B cell (primary cell): ENCODE data around the gene OR9Q1. TPM values are rescaled to one million over a fixed set of nuclear protein-coding genes. Genes with fewer than 3 reads are reported as not detected.

Experiments used
- ATAC-seq: fragments of 200-7000 bp; cut with Tn5 transposase; one replicate; pipeline ENCODE4 v1.10.0; 2021; ENCODE audit warnings: low read depth, mild to moderate bottlenecking, moderate number of reproducible peaks, moderate library complexity
- CTCF ChIA-PET: fragments of 350-600 bp; sonication (Branson Sonifier 250); formaldehyde crosslinking; loops from one replicate; lab custom pipeline; 2021; ENCODE audit warnings: antibody characterized with exemption, inconsistent platforms; lab: Charles Lee
- POLR2A ChIA-PET: fragments of 350-600 bp; sonication (Branson Sonifier 250); formaldehyde crosslinking; loops from one replicate; lab custom pipeline; 2021; ENCODE audit warnings: antibody characterized with exemption; lab: Charles Lee
- DNase-seq: peaks from one replicate; pipeline ENCODE4 v3.0.0; 2013
- H2AFZ ChIP-seq: 2 replicates; pipeline ENCODE4 v1.6.1; 2012; ENCODE audit warnings: mild to moderate bottlenecking, low read depth, low read length; ENCODE audit not compliant: insufficient read depth, poor library complexity, severe bottlenecking
- H3K27ac ChIP-seq, 2 donors: 1 replicate in 1 of 2; 2 replicates in 1 of 2; pipeline ENCODE4 v1.5.1; 2012 to 2013; ENCODE audit warnings: low read length in 2 of 2, mild to moderate bottlenecking in 2 of 2, moderate library complexity in 1 of 2
- H3K27me3 ChIP-seq, 4 experiments: fragments of 200-600 bp in 1 of 4; sonication (generic) in 1 of 4; replicated peaks in 1 of 4; 1 replicate in 2 of 4; 2 replicates in 2 of 4; pipeline versions ENCODE4 v1.6.1 to v1.7.0; 2013 to 2016; ENCODE audit warnings: low read length in 3 of 4, mild to moderate bottlenecking in 2 of 4, mixed read lengths in 1 of 4, moderate library complexity in 1 of 4; ENCODE audit not compliant: insufficient read depth in 4 of 4, control insufficient read depth in 3 of 4; ENCODE audit errors: control extremely low read depth in 1 of 4
- H3K36me3 ChIP-seq, 2 experiments: replicated peaks in 1 of 2; 1 replicate in 1 of 2; 2 replicates in 1 of 2; pipeline versions ENCODE4 v1.6.1 to v1.7.1; 2013; ENCODE audit warnings: low read length in 1 of 2; ENCODE audit not compliant: insufficient read depth in 2 of 2, control insufficient read depth in 1 of 2; ENCODE audit errors: control extremely low read depth in 1 of 2, extremely low read depth in 1 of 2
- H3K4me1 ChIP-seq, 2 donors: fragments of 200-600 bp in 1 of 2; sonication (generic) in 1 of 2; 1 replicate in 1 of 2; 2 replicates in 1 of 2; pipeline versions ENCODE4 v1.5.1 to v1.6.1; 2013 to 2017; ENCODE audit warnings: low read length in 2 of 2; ENCODE audit not compliant: control insufficient read depth in 2 of 2, insufficient read depth in 2 of 2
- H3K4me2 ChIP-seq: replicated peaks from 2 replicates; pipeline ENCODE3; 2012; ENCODE audit warnings: mild to moderate bottlenecking, low read depth, low read length; ENCODE audit not compliant: poor library complexity, severe bottlenecking
- H3K4me3 ChIP-seq, 5 experiments: fragments of 200-600 bp in 1 of 5; sonication (generic) in 1 of 5; 1 replicate in 3 of 5; 2 replicates in 2 of 5; pipeline versions ENCODE4 v1.5.1 to v1.7.0; 2011 to 2016; ENCODE audit warnings: low read length in 4 of 5, mild to moderate bottlenecking in 4 of 5, low read depth in 2 of 5, control low read depth in 1 of 5, moderate library complexity in 1 of 5; ENCODE audit not compliant: insufficient read depth in 1 of 5; ENCODE audit errors: control extremely low read depth in 1 of 5, extremely low read depth in 1 of 5
- H3K79me2 ChIP-seq: fragments of 200-600 bp; sonication (generic); one replicate; pipeline ENCODE4 v1.6.0; 2016; ENCODE audit warnings: low read length; ENCODE audit not compliant: control insufficient read depth, insufficient read depth
- H3K9ac ChIP-seq: fragments of 200-600 bp; sonication (generic); 2 replicates; pipeline ENCODE4 v1.6.1; 2017; ENCODE audit warnings: mild to moderate bottlenecking, low read length, moderate library complexity
- H3K9me3 ChIP-seq, 3 donors: one replicate each; pipeline versions ENCODE4 v1.6.1 to v1.7.1; 2013; ENCODE audit warnings: low read length in 2 of 3; ENCODE audit not compliant: control insufficient read depth in 2 of 3, insufficient read depth in 1 of 3; ENCODE audit errors: control extremely low read depth in 1 of 3
- H4K20me1 ChIP-seq: 2 replicates; pipeline ENCODE4 v1.6.0; 2012; ENCODE audit warnings: mild to moderate bottlenecking, low read length; ENCODE audit not compliant: insufficient read depth, control insufficient read depth, poor library complexity, severe bottlenecking
- H3K27ac Mint-ChIP-seq: one replicate; pipeline ENCODE4 v1.8.0; 2021; ENCODE audit warnings: mixed read lengths
- H3K27me3 Mint-ChIP-seq: one replicate; pipeline ENCODE4 v1.8.0; 2021; ENCODE audit warnings: mixed read lengths
- H3K4me1 Mint-ChIP-seq: one replicate; pipeline ENCODE4 v1.8.0; 2021; ENCODE audit warnings: mixed read lengths
- H3K4me3 Mint-ChIP-seq: one replicate; pipeline ENCODE4 v1.8.0; 2021; ENCODE audit warnings: mixed read lengths
- H3K9me3 Mint-ChIP-seq: one replicate; pipeline ENCODE4 v1.8.0; 2022; ENCODE audit warnings: mixed read lengths; ENCODE audit not compliant: insufficient read depth
- CTCF ChIP-seq: fragments of 200-600 bp; IDR thresholded peaks from one replicate; pipeline ENCODE4 v1.8.0; 2022; ENCODE audit warnings: antibody characterized with exemption, mild to moderate bottlenecking
- EZH2 ChIP-seq: IDR thresholded peaks from 2 replicates; pipeline ENCODE4 v1.6.1; 2012; ENCODE audit warnings: borderline replicate concordance, low read depth, mild to moderate bottlenecking, moderate library complexity, low read length; ENCODE audit not compliant: insufficient read depth, poor library complexity, severe bottlenecking
- WGBS: methylation state at CpG from one replicate; pipeline ENCODE4 v1.1.5; 2013; ENCODE audit warnings: missing lambda C conversion rate; ENCODE audit not compliant: insufficient coverage; 5-methylcytosine and 5-hydroxymethylcytosine counted together
- intact Hi-C: fragments of 100-400 bp; cut with micrococcal nuclease; formaldehyde crosslinking; loops from one replicate; pipeline ENCODE4 v1.10.0; 2022
- polyA plus RNA-seq: library from polyadenylated mRNA; depleted of rRNA; stranded (reverse); fragments of >200 nt; gene quantifications from 2 replicates; pipeline ENCODE4 v1.2.3, GENCODE V29; 2012
- total RNA-seq, 2 donors: library from RNA; stranded (reverse); fragments of 120-200 nt in 1 of 2; gene quantifications; 1 replicate in 1 of 2; 2 replicates in 1 of 2; pipeline versions ENCODE4 v1.2.3 to v1.2.4, GENCODE V29; 2013 to 2022

Gene OR9Q1
- total and polyA plus RNA-seq, 2 donors (not counting 1 experiment from before 2014, with no cell fraction given) = not detected

- intact Hi-C loops = no loop called here
These were observed 165.1 kb downstream of the OR9Q1 start, which contains the start of gene OR9Q2 for GRCh38 chr11:58188770-58189169. TSS of gene OR9Q2 (plus strand) at chr11:58189070. CDS start at chr11:58190491, 1,421 bp downstream.

GRCh38 chr11:58192229-58192628 lies 168.5 kb downstream of the OR9Q1 start:
- H4K20me1 ChIP-seq = no peaks in the 10 kb centered on the region
- no peak overlapping the region for H3K4me3 Mint-ChIP-seq
- H3K27me3 Mint-ChIP-seq = peaks cover 4% of the 10 kb centered on the region
- intact Hi-C loops = no loop called here
- H3K4me2 ChIP-seq = no peak overlapping the region
- no peak for TF ChIP-seq EZH2
- no peak for TF ChIP-seq CTCF
- H3K9me3 Mint-ChIP-seq = peaks cover 5% of the 10 kb centered on the region
- H3K27me3 ChIP-seq = no peaks in the 10 kb centered on the region
- H3K27ac Mint-ChIP-seq = no peak overlapping the region
- POLR2A ChIA-PET = no interaction called here
- DNase-seq (no peak), ATAC-seq (no peak)
- CTCF ChIA-PET = no interaction called here
- no peaks in the 10 kb centered on the region for H3K36me3 ChIP-seq
- no peak overlapping the region for H3K9ac ChIP-seq
- no peaks in the 10 kb centered on the region for H3K4me1 ChIP-seq
- no peaks in the 10 kb centered on the region for H3K9me3 ChIP-seq
- no CpG with 5 or more reads among the region's 3 CpGs for WGBS
- no peak overlapping the region for H2AFZ ChIP-seq
- H3K4me3 ChIP-seq = no peak overlapping the region
- no peaks in the 10 kb centered on the region for H3K79me2 ChIP-seq
- H3K27ac ChIP-seq = no peak overlapping the region
- H3K4me1 Mint-ChIP-seq = no peaks in the 10 kb centered on the region

More at GRCh38 chr11:58188770-58189169, 165.1 kb downstream of the OR9Q1 start, which contains the start of gene OR9Q2:
- Histone ChIP-seq H3K36me3 (no peaks in the 10 kb centered on the region), H2AFZ (no peak within 1 kb of the TSS), H3K4me2 (no peak within 1 kb of the TSS), H3K4me3 (no peak within 1 kb of the TSS), H3K79me2 (no peaks in the 10 kb centered on the region), H4K20me1 (no peaks in the 10 kb centered on the region), H3K9ac (no peak within 1 kb of the TSS), H3K9me3 (no peaks in the 10 kb centered on the region), H3K4me1 (no peaks in the 10 kb centered on the region), H3K27ac (no peak within 1 kb of the TSS), H3K27me3 (no peaks in the 10 kb centered on the region)
- H3K27ac Mint-ChIP-seq = no peak within 1 kb of the TSS
- H3K4me1 Mint-ChIP-seq = no peaks in the 10 kb centered on the region
- 80% methylated on average over 1 of the region's 2 CpGs for WGBS
- no peak within 1 kb of the TSS for H3K4me3 Mint-ChIP-seq
- DNase-seq (no peak), ATAC-seq (no peak)
- H3K27me3 Mint-ChIP-seq = peaks cover 7% of the 10 kb centered on the region
- no peaks in the 10 kb centered on the region for H3K9me3 Mint-ChIP-seq
- CTCF ChIA-PET = no interaction called here
- TF ChIP-seq EZH2 = no peak
- no peak for TF ChIP-seq CTCF
- POLR2A ChIA-PET = no interaction called here
